HG03575 (cell line): Measurements from ENCODE around the gene KRT26.
"Not testable (repeated sequence)": the region's sequence is repeated elsewhere in the genome, so short reads cannot be mapped to it uniquely, and the experiment has no call there.

Experiments used
- ATAC-seq: cut with Tn5 transposase; IDR thresholded peaks from one replicate; pipeline ENCODE4 v1.9.1; 2021; ENCODE audit not compliant: unreplicated experiment, insufficient number of reproducible peaks, low FRiP score; ENCODE audit errors: extremely low read depth

The KRT26 gene

GRCh38 chr17:40748666-40749065 is 23.3 kb downstream of the KRT26 start:
- ATAC-seq: not testable (repeated sequence)

DNA sequence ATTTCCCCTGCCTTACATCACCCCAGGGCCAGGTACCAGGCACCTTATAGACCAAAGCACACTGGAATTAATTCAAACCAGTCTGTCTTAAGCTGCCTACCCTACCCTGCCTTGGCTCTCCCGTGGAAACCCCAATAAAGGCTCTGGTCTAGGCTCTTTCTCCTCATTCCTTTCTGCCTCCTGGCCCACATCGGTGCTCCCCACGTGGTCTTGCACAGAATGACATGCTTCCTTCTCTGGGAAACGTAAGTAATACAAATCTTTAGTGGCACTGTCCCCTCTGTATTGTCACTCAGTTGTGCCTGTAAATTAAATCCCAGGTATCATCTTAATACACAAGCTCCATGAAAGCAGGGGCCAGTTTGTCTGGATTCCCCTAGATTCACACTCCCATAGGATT is 33.4 kb downstream of the KRT26 start:
- no peak for ATAC-seq

DNA sequence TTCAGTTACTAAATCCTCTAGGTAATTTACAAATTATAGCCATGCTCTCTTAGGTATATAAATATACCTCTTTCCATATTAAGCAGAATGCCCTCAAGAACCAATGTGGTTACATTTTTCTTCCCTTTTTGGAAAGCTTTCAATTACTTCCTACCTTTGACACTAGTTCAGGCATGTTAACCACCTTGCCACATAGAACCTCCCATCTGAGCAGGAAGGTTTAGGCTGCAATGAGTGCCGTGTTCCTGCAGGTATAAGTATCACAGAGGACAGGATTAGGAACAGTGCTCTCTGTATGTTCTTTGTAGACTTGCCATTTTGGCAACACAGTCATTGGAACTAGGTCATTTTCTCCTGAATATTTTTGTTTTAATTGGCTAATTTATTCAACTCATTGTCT is 37.0 kb downstream of the KRT26 start:
- no peak for ATAC-seq

GRCh38 chr17:40734018-40734417 is 38.0 kb downstream of the KRT26 start:
- no peak for ATAC-seq

DNA sequence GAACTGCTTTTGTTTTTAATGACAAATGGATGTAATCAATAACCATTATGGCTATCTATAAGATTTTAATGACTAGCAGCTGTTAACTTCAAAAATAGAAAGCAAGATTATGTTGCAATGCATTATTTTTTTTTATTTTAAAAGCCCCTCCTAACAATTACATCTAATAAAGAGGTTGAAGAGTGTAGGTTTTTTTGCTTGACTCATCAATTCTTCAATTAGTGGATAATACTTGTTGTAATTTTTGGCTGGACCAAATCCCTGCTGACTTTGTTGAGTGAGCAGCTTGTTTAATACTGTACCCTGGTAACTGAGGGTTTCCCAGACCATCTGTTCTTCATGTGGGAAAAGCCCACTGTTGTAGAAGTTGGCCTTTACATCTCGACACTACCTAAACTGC is 41.0 kb downstream of the KRT26 start:
- no peak for ATAC-seq

DNA sequence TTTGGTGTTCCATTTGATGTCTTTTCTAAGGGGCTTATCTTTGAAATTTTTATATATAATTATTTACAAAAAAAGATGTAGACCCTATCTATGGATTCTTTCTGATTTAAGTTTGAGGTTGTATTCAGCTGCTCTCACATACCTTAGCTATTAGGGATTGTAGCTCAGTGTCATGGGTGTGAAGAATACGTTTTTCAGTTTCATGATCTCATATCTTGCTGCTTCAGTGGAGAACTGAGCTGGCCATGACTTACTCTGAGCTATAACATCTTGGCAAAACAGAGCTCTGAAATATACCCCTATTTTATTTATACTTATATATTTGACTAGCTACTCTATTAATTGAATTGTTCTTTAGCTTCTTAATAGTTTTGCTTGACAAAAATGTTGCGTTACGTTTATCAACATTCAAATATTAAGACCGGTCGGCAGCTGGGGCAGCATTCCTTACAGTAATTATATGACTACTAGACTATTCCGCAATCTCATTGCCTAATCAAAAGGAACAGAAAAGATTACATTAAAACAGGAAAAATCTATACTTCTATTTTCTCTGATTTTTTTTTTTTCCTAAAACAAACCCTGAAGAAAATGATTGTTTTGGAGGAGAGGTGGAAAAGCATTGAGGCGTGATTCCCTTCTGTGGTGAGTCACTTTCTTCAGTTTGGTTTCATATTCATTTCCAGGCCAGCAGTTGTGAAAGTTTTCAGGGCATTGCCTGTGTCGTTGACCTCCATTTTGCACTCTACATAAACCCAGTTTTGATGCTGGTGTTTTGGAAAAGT is 44.4 kb downstream of the KRT26 start:
- ATAC-seq: no peak

- no peak for ATAC-seq
Observed at GRCh38 chr17:40726919-40727318, 45.1 kb downstream of the KRT26 start.

DNA sequence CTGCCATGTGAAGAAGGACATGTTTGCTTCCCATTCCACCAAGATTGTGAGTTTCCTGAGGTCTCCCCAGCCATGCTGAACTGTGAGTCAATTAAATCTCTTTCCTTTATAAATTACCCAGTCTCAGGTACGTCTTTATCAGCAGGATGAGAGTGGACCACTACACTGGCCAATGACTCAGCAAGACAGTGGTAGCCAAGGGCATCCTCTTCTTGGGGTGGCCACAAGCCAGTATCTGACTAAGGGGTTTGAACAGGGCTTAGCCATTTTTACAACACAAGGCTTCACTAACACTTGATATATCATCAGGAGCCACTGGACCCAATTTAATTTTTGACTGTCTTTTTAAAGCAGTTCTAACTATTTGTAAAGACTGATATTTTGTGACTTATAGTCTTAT is 47.3 kb downstream of the KRT26 start:
- ATAC-seq: no peak

GRCh38 chr17:40722241-40722640 is 49.8 kb downstream of the KRT26 start:
- ATAC-seq: no peak

DNA sequence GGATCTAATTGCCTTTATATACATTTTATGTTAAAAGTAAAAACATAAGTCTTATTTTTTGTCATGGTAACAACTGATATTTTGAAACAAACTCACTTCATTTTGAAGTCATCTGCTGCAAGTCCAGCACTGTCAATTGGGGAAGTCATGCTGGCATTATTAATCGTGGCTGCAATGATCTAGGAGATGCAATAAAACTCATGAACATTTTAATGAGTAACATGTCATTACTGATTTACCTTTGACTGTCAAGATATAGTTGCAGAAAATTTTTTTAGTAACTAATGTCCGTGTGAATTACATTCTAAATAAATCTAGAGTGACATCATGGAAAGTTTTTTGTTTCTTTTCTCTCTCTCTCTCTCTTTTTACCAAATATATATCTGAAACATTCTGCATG is 51.1 kb downstream of the KRT26 start:
- no peak for ATAC-seq

DNA sequence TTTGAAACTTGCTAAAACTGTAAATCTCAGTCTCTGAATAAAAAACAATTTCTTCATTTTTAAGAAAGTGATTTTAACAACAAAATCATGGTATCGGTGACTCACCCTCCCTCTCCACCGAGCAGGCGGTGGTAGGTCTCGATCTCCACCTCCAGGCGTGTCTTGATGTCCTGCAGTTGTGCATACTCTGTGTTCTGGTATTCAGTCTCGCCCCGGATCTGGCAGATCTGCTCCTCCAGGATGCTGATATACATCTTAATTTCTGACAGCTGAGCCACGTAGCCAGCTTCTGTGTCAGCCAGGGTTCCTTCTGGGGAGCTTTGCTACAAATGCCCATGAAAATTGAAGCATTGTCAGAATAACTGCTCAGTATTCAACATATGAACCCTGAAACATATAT is 53.1 kb downstream of the KRT26 start:
- ATAC-seq: no peak

- no peak for ATAC-seq
Observed at GRCh38 chr17:40717776-40718175, 54.2 kb downstream of the KRT26 start.
